Neural crest cell (in vitro differentiated cells): ENCODE measurements around the gene HDAC9. TPM values are rescaled to one million over a fixed set of nuclear protein-coding genes. Genes with fewer than 3 reads are reported as not detected.

Experiments
- DNase-seq: peaks from one replicate; pipeline ENCODE4 v3.0.0; 2021; ENCODE audit warnings: low read depth, mixed read lengths, low spot score
- H3K27ac Mint-ChIP-seq: one replicate; pipeline ENCODE4 v1.8.0; 2021; ENCODE audit warnings: mild to moderate bottlenecking, mixed read lengths; ENCODE audit not compliant: unreplicated experiment
- H3K27me3 Mint-ChIP-seq: 2 replicates; pipeline ENCODE4 v1.8.0; 2021; ENCODE audit warnings: low read depth, mild to moderate bottlenecking, mixed read lengths
- H3K36me3 Mint-ChIP-seq: 2 replicates; pipeline ENCODE4 v1.8.0; 2021; ENCODE audit warnings: low read depth, mild to moderate bottlenecking, mixed read lengths
- H3K4me1 Mint-ChIP-seq: 2 replicates; pipeline ENCODE4 v1.8.0; 2021; ENCODE audit warnings: mixed read lengths
- H3K4me3 Mint-ChIP-seq: one replicate; pipeline ENCODE4 v1.8.0; 2021; ENCODE audit warnings: mild to moderate bottlenecking, mixed read lengths
- H3K9me3 Mint-ChIP-seq: 2 replicates; pipeline ENCODE4 v1.8.0; 2021; ENCODE audit warnings: mixed read lengths
- total RNA-seq: library from RNA; stranded (reverse); gene quantifications from 2 replicates; pipeline ENCODE4 v1.2.1, GENCODE V29; 2021
- TF ChIP-seq, protein P1 (sequence below): fragments of 200-600 bp; sonication (generic); conservative IDR thresholded peaks from 2 replicates; pipeline ENCODE4 v1.5.0; 2021; ENCODE audit warnings: antibody characterized with exemption, mild to moderate bottlenecking

The HDAC9 gene
- total RNA-seq, 1 donor from 2014 or later: 32.3 TPM

DNA sequence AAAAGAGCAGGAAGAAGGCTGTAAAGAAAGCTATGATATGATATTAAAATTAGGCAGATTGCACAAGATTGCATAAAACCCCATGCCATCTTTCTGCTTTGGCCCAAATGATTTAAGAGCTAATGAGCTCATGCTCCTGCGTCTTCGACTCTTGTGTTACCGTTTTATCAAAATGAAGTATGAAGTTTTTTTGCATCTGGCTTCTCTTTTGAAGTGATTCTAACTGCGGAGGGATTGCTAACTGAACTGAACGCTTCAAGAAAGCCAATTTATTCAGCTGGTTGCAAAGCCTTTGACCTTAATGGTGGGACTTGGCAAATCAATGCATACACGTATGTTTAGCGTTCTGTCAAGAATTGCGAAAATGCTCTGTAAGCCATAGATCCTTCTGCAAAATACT is 339.0 kb downstream of the HDAC9 start:
- H3K9me3 Mint-ChIP-seq: peaks cover 3% of the 10 kb centered on the region
- no peak overlapping the region for H3K27ac Mint-ChIP-seq
- H3K27me3 Mint-ChIP-seq: no peaks in the 10 kb centered on the region
- H3K36me3 Mint-ChIP-seq: no peaks in the 10 kb centered on the region
- TF ChIP-seq, protein P1, sequence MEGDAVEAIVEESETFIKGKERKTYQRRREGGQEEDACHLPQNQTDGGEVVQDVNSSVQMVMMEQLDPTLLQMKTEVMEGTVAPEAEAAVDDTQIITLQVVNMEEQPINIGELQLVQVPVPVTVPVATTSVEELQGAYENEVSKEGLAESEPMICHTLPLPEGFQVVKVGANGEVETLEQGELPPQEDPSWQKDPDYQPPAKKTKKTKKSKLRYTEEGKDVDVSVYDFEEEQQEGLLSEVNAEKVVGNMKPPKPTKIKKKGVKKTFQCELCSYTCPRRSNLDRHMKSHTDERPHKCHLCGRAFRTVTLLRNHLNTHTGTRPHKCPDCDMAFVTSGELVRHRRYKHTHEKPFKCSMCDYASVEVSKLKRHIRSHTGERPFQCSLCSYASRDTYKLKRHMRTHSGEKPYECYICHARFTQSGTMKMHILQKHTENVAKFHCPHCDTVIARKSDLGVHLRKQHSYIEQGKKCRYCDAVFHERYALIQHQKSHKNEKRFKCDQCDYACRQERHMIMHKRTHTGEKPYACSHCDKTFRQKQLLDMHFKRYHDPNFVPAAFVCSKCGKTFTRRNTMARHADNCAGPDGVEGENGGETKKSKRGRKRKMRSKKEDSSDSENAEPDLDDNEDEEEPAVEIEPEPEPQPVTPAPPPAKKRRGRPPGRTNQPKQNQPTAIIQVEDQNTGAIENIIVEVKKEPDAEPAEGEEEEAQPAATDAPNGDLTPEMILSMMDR: no peak
- no peak for DNase-seq
- H3K4me1 Mint-ChIP-seq: peaks cover 21% of the 10 kb centered on the region
- H3K4me3 Mint-ChIP-seq: no peak overlapping the region

DNA sequence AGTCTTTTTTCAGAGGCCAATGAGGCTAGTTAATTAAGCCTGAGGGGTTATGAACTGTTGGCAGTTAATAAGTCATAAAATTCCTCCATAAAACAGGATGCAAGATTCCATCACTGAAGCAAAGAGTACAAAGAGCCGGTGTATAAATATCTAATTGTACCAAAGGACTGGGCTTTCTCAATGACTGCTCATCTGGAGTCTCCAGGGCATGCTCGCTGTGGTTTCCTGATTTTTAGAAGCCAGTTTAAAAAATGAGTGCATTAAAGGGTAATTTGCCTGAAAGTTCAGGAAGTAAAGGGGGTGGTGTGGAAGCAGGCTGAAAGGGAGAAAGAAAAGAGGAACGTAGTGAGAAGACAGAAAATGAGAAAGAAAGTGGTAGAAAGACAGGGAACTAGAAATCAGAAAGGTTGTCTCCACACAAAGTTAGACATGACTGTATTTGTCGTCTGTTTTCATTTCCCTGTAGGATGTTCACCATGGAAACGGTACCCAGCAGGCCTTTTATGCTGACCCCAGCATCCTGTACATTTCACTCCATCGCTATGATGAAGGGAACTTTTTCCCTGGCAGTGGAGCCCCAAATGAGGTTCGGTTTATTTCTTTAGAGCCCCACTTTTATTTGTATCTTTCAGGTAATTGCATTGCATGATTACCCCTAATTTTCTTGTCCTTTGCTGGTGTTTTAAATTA is 339.6 kb downstream of the HDAC9 start:
- H3K36me3 Mint-ChIP-seq: no peaks in the 10 kb centered on the region
- peak overlapping the region; percentile 79 for H3K27ac Mint-ChIP-seq
- H3K9me3 Mint-ChIP-seq: peaks cover 3% of the 10 kb centered on the region
- no peaks in the 10 kb centered on the region for H3K27me3 Mint-ChIP-seq
- H3K4me3 Mint-ChIP-seq: no peak overlapping the region
- TF ChIP-seq, protein P1: no peak
- peaks cover 15% of the 10 kb centered on the region for H3K4me1 Mint-ChIP-seq
- DNase-seq: no peak

DNA sequence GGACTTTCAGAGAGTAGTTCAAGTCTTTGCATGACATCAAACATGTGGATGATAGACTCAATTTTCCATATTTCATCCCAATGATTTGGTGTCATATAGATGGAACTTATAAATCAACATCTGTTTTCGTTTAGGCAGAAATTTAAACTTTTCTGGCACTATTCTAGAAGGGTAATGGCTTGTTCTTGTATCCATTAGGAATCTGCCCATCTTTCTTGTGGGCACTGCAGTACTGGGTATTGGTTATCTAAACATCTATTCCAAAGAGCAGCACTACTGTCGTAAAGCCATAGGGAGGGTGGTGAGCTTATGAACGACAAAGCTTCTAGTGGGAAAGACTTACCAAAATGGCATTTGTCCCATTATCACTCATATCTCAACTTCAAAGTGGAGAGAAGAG is 348.4 kb downstream of the HDAC9 start:
- no peaks in the 10 kb centered on the region for H3K27me3 Mint-ChIP-seq
- DNase-seq: no peak
- peaks cover 2% of the 10 kb centered on the region for H3K9me3 Mint-ChIP-seq
- no peaks in the 10 kb centered on the region for H3K36me3 Mint-ChIP-seq
- TF ChIP-seq, protein P1: no peak
- no peak overlapping the region for H3K27ac Mint-ChIP-seq
- peaks cover 3% of the 10 kb centered on the region for H3K4me1 Mint-ChIP-seq
- no peak overlapping the region for H3K4me3 Mint-ChIP-seq

DNA sequence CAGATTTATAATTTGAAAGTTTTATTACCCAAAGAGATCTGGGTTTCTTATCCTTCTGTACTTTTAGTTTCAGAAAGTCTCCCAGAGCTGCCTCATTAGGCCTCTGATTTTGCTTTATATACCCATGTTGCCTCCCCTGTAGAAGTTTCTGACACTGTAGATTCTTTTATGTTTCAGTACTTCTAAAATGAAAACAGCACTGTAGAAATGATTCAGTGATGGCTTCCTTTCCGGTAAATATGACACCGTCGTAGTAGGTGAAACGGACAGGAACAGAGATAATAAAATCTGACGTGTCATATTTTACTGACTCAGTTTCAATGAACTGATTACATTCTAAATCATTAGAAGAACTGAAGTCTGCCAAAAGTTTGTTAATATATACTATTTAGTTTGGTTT is 349.2 kb downstream of the HDAC9 start:
- Mint-ChIP-seq H3K4me3 (no peak overlapping the region), H3K27ac (no peak overlapping the region), H3K36me3 (no peaks in the 10 kb centered on the region), H3K27me3 (no peaks in the 10 kb centered on the region), H3K9me3 (peaks cover 2% of the 10 kb centered on the region), H3K4me1 (peaks cover 3% of the 10 kb centered on the region)
- TF ChIP-seq, protein P1: no peak
- DNase-seq: no peak

DNA sequence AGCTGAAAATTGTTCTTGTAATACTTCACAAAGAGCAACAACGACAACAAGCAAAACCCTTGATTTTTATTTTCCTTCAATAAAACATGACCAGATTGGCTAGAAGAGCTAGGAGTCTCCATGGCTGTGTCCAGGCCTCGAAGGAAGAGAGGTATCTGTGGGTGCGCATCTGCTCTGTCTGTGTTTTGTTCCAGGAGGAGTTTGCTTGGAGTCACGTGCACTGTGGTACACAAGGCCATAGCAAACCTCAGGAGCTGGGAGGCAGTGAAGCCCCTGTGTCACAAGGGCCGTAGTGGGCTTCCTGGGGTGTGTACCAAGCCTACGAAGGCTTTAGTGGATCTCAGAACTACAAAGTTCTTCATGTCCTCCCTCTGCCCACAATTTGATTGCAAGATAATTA is 350.2 kb downstream of the HDAC9 start:
- Mint-ChIP-seq H3K9me3 (peaks cover 2% of the 10 kb centered on the region), H3K36me3 (no peaks in the 10 kb centered on the region), H3K4me3 (no peak overlapping the region), H3K4me1 (peaks cover 3% of the 10 kb centered on the region), H3K27me3 (no peaks in the 10 kb centered on the region), H3K27ac (peak overlapping the region; percentile 92)
- TF ChIP-seq, protein P1: no peak
- no peak for DNase-seq
